ENCODE measurements around the gene MIPOL1. TPM values are rescaled to one million over a fixed set of nuclear protein-coding genes. Genes with fewer than 3 reads are reported as not detected.

Gene MIPOL1
- total and polyA plus RNA-seq, 2 of the 13 experiments (the other 11 are each of a cell fraction or from before 2014, with no cell fraction given), result 8.6 to 34.2 TPM

GRCh38 chr14:37588667-37588955, 390.9 kb downstream of the MIPOL1 start (continued):
- TF ChIP-seq ZNF770 (CRISPR knock-in tag; IDR thresholded peaks at IDR 0.05), result no peak
- TF ChIP-seq IKZF4 (CRISPR knock-in tag; IDR thresholded peaks at IDR 0.05; ENCODE audit: borderline replicate concordance, low read depth, not compliant biosample characterization), result no peak
- no peak; the same call in 1 of the 2 replicates for TF ChIP-seq MLX (CRISPR knock-in tag; IDR thresholded peaks at IDR 0.05)
- no peak for TF ChIP-seq DZIP1 (CRISPR knock-in tag; IDR thresholded peaks at IDR 0.05)
- peak; percentile 44; the same call in 1 of the 2 replicates for TF ChIP-seq FOXA1 (IDR thresholded peaks at IDR 0.05)
- no peak; the same call in 1 of the 2 replicates for TF ChIP-seq FOXA1 (CRISPR knock-in tag; IDR thresholded peaks at IDR 0.05)
- no peak for TF ChIP-seq RARA (CRISPR knock-in tag; IDR thresholded peaks at IDR 0.05)
- TF ChIP-seq NR2F2 (IDR thresholded peaks at IDR 0.05; ENCODE audit: borderline replicate concordance, low read depth), result no peak
- peak; percentile 51; the same call in 1 of the 2 replicates for TF ChIP-seq ZNF747 (CRISPR knock-in tag; IDR thresholded peaks at IDR 0.05; ENCODE audit: borderline replicate concordance)
- TF ChIP-seq IKZF1 (IDR thresholded peaks at IDR 0.05), result no peak
- TF ChIP-seq BCL3 (CRISPR knock-in tag; IDR thresholded peaks at IDR 0.05), result 0 out of 2 replicates have a peak, but pooled peaks have one; percentile 48
- no peak for TF ChIP-seq ZIK1 (CRISPR knock-in tag; IDR thresholded peaks at IDR 0.05; ENCODE audit: borderline replicate concordance, low read depth)
- TF ChIP-seq ZNF644 (CRISPR knock-in tag; IDR thresholded peaks at IDR 0.05; ENCODE audit: low read depth), result no peak
- 0 out of 2 replicates have a peak, but pooled peaks have one; percentile 21 for TF ChIP-seq ZSCAN31 (CRISPR knock-in tag; IDR thresholded peaks at IDR 0.05; ENCODE audit: low read depth)
- no peak for TF ChIP-seq SNRNP70 (IDR thresholded peaks at IDR 0.05; ENCODE audit: low read depth, low read length)
- TF ChIP-seq GLI4 (CRISPR knock-in tag; IDR thresholded peaks at IDR 0.05; ENCODE audit: borderline replicate concordance), result 0 out of 2 replicates have a peak, but pooled peaks have one; percentile 25
- TF ChIP-seq ZNF280D (CRISPR knock-in tag; IDR thresholded peaks at IDR 0.05), result 0 out of 2 replicates have a peak, but pooled peaks have one; percentile 14
- no peak for TF ChIP-seq HNF4G (IDR thresholded peaks at IDR 0.05; ENCODE audit: borderline replicate concordance, low read depth, low read length)
- TF ChIP-seq HNF4G (CRISPR knock-in tag; IDR thresholded peaks at IDR 0.05; ENCODE audit: borderline replicate concordance, low read depth), result no peak
- TF ChIP-seq ZNF350 (CRISPR knock-in tag; IDR thresholded peaks at IDR 0.05; ENCODE audit: borderline replicate concordance, low read depth), result no peak
- no peak for TF ChIP-seq HES4 (CRISPR knock-in tag; IDR thresholded peaks at IDR 0.05; ENCODE audit: borderline replicate concordance)
